ENCODE data around the gene NR1I3. TPM values are rescaled to one million over a fixed set of nuclear protein-coding genes. Genes with fewer than 3 reads are reported as not detected.

The NR1I3 gene
- total and polyA plus RNA-seq, 2 of the 13 experiments (the other 11 are each of a cell fraction or from before 2014, with no cell fraction given) = 0.62 to 0.95 TPM

- TF ChIP-seq RERE (CRISPR knock-in tag; IDR thresholded peaks at IDR 0.05; ENCODE audit: low read depth) = no peak
- TF ChIP-seq, protein P1, sequence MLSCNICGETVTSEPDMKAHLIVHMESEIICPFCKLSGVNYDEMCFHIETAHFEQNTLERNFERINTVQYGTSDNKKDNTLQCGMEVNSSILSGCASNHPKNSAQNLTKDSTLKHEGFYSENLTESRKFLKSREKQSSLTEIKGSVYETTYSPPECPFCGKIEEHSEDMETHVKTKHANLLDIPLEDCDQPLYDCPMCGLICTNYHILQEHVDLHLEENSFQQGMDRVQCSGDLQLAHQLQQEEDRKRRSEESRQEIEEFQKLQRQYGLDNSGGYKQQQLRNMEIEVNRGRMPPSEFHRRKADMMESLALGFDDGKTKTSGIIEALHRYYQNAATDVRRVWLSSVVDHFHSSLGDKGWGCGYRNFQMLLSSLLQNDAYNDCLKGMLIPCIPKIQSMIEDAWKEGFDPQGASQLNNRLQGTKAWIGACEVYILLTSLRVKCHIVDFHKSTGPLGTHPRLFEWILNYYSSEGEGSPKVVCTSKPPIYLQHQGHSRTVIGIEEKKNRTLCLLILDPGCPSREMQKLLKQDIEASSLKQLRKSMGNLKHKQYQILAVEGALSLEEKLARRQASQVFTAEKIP (CRISPR knock-in tag; IDR thresholded peaks at IDR 0.05; ENCODE audit: borderline replicate concordance) = no peak
- TF ChIP-seq ZBTB7A (CRISPR knock-in tag; IDR thresholded peaks at IDR 0.05) = no peak
- TF ChIP-seq PATZ1 (CRISPR knock-in tag; IDR thresholded peaks at IDR 0.05) = 0 out of 2 replicates have a peak, but pooled peaks have one; percentile 1
- no peak for TF ChIP-seq ZNF282 (IDR thresholded peaks at IDR 0.05; ENCODE audit: partially characterized antibody)
- no peak for TF ChIP-seq ZNF253 (CRISPR knock-in tag; IDR thresholded peaks at IDR 0.05; ENCODE audit: borderline replicate concordance)
- TF ChIP-seq ZNF883 (CRISPR knock-in tag; IDR thresholded peaks at IDR 0.05; ENCODE audit: not compliant biosample characterization) = no peak
- no peak for TF ChIP-seq IRF1 (CRISPR knock-in tag; IDR thresholded peaks at IDR 0.05; ENCODE audit: low read depth)
- 0 out of 2 replicates have a peak, but pooled peaks have one; percentile 5 for TF ChIP-seq SNRNP70 (IDR thresholded peaks at IDR 0.05; ENCODE audit: low read depth, low read length)
- peak; percentile 35; the same call in 1 of the 2 replicates for TF ChIP-seq PHF8 (CRISPR knock-in tag; IDR thresholded peaks at IDR 0.05)
- no peak for TF ChIP-seq EED (CRISPR knock-in tag; IDR thresholded peaks at IDR 0.05)
- TF ChIP-seq KDM5B (CRISPR knock-in tag; IDR thresholded peaks at IDR 0.05; ENCODE audit: borderline replicate concordance) = peak; percentile 5; the same call in 1 of the 2 replicates
- TF ChIP-seq SMARCE1 (IDR thresholded peaks at IDR 0.05; ENCODE audit: borderline replicate concordance) = no peak
- 0 out of 2 replicates have a peak, but pooled peaks have one; percentile 27 for TF ChIP-seq ZNF747 (CRISPR knock-in tag; IDR thresholded peaks at IDR 0.05; ENCODE audit: borderline replicate concordance)
- TF ChIP-seq RXRB (CRISPR knock-in tag; IDR thresholded peaks at IDR 0.05; ENCODE audit: borderline replicate concordance) = no peak; the same call in 1 of the 2 replicates
- TF ChIP-seq ZNF543 (CRISPR knock-in tag; IDR thresholded peaks at IDR 0.05) = no peak
- no peak for TF ChIP-seq GATAD2A (CRISPR knock-in tag; IDR thresholded peaks at IDR 0.05)
Measured at GRCh38 chr1:161222175-161223019, 15.6 kb downstream of the NR1I3 start (continued).
